ENCODE data around the gene DLEC1. TPM values are rescaled to one million over a fixed set of nuclear protein-coding genes. Genes with fewer than 3 reads are reported as not detected.
"Not testable (repeated sequence)": the region's sequence is repeated elsewhere in the genome, so short reads cannot be mapped to it uniquely, and the experiment has no call there.

DLEC1 gene
- total and polyA plus RNA-seq, 2 of the 4 experiments (the other 2 are of a cell fraction), result 0.03 TPM; not detected in 1

- H2AK5ac ChIP-seq (ENCODE audit: low read depth, low read length); H2BK5ac ChIP-seq (ENCODE audit: low read depth, low read length, poor library complexity, severe bottlenecking); intact Hi-C loops (cut with micrococcal nuclease); H3K9me1 ChIP-seq (ENCODE audit: insufficient read depth, low read length); H2BK20ac ChIP-seq (ENCODE audit: low read depth, low read length); H3K9me3 ChIP-seq (ENCODE audit: control insufficient read depth, insufficient read depth, low read length); DNase-seq; H3K79me1 ChIP-seq (ENCODE audit: low read depth in 1 of 2, low read length in 2 of 2); H2AFZ ChIP-seq (replicated peaks; ENCODE audit: low read length, poor library complexity); ATAC-seq (ENCODE audit: low read depth); H3K18ac ChIP-seq (ENCODE audit: low read depth, low read length); H2BK120ac ChIP-seq (ENCODE audit: low read depth, low read length); H3K4me1 ChIP-seq (ENCODE audit: control insufficient read depth, insufficient read depth, low read length); H2BK15ac ChIP-seq (ENCODE audit: low read depth, low read length); H3K23ac ChIP-seq (ENCODE audit: low read depth, low read length); H2AK9ac ChIP-seq (replicated peaks; ENCODE audit: low read depth, low read length, poor library complexity); H4K5ac ChIP-seq (ENCODE audit: low read depth, low read length); H3K4ac ChIP-seq (ENCODE audit: low read depth, low read length); H3K14ac ChIP-seq (replicated peaks; ENCODE audit: low read depth, low read length); CTCF ChIA-PET; H4K8ac ChIP-seq (ENCODE audit: low read depth in 2 of 2, low read length in 2 of 2); H3K36me3 ChIP-seq (ENCODE audit: control insufficient read depth, insufficient read depth, low read length); H3K9ac ChIP-seq (ENCODE audit: low read depth, low read length); H3K27ac ChIP-seq (ENCODE audit: insufficient read depth, low read length); H3K56ac ChIP-seq (ENCODE audit: extremely low read depth, insufficient read depth, low read length); in situ Hi-C loops (cut with MboI; ENCODE audit: low sequenced_read_pairs); H3K4me2 ChIP-seq (ENCODE audit: low read depth, low read length); H4K20me1 ChIP-seq (ENCODE audit: insufficient read depth, low read length); POLR2A ChIA-PET (ENCODE audit: unreplicated experiment); H3K27me3 ChIP-seq (ENCODE audit: control insufficient read depth, insufficient read depth, low read length); H3K4me3 ChIP-seq (ENCODE audit: insufficient read depth, low read depth, low read length); BruUV-seq (replicated peaks); H4K91ac ChIP-seq (ENCODE audit: insufficient read depth, low read depth, low read length); dilution Hi-C loops (cut with HindIII; ENCODE audit: low sequenced_read_pairs, unreplicated experiment): not testable (repeated sequence)
- no CpG with 5 or more reads among the region's 32 CpGs for WGBS, 2 experiments (ENCODE audit: extremely low coverage in 2 of 2, insufficient read length in 1 of 2)
Observed at GRCh38 chr3:38064453-38064852, 25.4 kb downstream of the DLEC1 start.
